Medulla oblongata (tissue), 1 donor: ENCODE results near the gene GPRIN3.
"Not testable (repeated sequence)": the region's sequence is repeated elsewhere in the genome, so short reads cannot be mapped to it uniquely, and the experiment has no call there.

Experiments
- DNase-seq: peaks from one replicate; pipeline ENCODE4 v3.0.0-alpha.2; 2015; ENCODE audit errors: extremely low spot score

The GPRIN3 gene

DNA sequence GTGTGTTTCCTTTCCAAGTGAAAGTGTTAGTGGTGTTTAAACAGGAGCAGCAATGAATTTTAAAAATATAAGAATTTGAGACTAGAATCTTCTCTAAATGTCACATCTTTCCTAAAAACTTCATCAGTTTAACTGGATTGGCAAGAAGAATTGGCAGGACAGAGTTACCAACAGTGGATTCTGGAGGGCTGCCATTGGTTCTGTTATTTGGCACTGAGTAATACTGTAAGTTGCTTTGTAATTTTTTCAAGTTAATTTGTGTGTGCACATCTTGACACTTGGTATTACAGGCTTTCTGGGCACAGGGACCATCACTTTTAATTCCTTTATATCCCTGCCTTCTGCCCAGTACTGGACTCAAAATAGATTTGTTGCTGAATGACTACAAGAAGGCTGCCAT, 4.5 kb upstream of the GPRIN3 start:
- DNase-seq = no peak

DNA sequence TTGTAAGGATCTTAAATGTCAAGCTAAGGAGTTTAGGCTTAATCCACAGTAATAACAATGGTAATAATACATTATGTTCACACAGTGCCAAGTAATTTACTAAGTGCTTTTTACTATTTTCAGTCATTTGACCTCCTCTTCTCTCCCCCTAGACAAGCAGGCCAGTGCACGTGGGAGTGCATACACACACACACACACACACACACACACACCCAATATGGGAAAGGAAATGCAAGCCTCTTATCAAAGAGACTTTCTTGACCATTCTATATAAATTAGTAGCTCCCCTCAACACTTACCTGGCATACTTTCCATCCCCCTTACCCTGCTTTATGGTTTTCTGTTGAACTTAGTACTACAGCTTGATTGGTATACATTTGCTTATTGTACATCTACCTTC, 3.8 kb upstream of the GPRIN3 start:
- DNase-seq = no peak

- not testable (repeated sequence) for DNase-seq
These were observed 1.6 kb upstream of the GPRIN3 start for GRCh38 chr4:89309154-89309553.

DNA sequence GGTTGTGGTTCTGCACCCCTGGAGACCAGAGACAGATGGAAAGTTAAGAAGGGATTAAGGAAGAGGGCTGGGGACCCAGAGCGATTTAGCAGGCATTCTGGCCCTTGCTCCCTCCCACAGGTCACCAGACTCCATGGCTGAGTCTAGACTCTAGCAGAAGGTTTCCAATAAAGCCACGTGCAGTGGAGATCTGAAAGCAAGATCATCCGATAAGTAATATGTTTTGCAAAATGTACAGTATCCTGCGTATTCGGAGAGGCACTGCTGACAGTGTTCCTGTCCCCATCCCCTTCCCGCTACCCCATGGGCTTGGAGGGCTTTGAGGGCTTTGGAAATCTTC, 531 bp upstream of the GPRIN3 start:
- DNase-seq = no peak

- DNase-seq = no peak
These were observed 488 bp downstream of the GPRIN3 start for GRCh38 chr4:89307178-89307445.

- DNase-seq = peak; percentile 40
These were observed 968 bp downstream of the GPRIN3 start for GRCh38 chr4:89306486-89307177.

DNA sequence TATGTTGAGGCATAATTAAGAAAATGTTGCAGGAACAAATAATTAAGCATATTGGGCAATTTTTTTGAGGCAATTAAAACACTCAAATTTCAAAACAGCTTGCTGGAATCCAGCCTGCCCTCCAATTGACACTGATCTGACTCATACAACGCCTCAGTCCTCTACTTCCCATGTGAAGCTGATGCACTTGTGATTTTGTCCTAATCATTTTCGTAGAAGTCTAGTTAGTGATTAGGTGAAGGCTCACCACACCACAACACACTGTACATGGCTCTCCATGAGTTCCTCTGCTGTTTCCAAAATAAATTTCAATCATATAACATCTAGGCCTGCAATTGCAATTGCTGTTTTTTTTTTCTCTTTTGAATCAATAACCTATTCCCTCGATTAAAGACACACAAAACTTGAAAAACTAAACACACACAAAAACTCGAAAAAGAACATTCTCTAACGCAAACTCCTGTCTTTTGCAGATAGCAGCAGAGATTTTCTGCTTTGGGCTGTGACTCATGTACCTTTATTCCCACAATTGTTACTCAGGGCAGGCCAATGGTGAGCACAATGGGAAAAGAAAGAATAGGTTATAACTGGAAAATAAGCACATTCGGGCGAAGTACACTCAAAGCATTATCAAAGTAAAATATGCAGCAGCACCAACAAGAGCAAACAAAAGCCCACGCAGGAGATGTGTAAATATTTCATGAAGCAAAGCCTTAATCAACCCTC, 1.7 kb downstream of the GPRIN3 start:
- DNase-seq = no peak

DNA sequence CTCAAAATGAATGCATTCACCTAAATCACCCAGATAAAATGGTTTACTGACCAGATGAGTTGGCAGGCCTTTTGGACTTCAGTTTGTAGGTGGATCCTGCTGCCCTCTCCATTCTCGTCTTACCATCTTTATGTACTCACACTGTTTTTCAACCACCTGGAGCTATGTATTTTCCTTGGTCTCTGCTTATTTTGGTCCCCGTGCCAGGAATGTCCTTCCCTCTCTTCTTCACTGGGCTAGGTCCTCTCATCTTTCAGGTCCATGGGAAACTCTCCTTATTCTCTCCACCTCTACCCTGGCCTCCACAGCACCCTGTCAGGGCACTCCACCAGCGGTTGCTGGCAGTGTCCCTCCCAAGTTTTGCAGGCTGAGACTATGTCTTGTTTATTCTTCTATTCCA, 2.6 kb downstream of the GPRIN3 start:
- DNase-seq = no peak

GRCh38 chr4:89303814-89304388, 3.7 kb downstream of the GPRIN3 start:
- no peak for DNase-seq

DNA sequence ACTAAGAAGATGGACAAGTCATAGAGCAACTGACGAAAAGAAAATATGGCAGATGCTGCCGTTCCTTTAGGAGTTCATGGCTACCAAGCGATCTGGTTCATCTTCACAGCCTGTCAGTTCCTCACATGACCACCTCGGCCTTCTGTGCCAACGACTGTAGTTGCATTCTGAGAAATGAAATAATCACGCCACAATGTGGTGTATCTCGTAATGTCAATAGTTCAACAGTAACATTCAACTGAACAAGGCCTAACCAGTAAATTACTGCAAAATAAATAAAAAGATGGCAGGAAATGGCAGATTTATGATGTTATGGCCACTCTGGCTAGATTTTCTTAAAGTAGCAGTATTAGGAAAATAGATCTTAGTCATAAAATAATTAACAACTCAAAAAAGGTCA, 4.4 kb downstream of the GPRIN3 start:
- DNase-seq = no peak

DNA sequence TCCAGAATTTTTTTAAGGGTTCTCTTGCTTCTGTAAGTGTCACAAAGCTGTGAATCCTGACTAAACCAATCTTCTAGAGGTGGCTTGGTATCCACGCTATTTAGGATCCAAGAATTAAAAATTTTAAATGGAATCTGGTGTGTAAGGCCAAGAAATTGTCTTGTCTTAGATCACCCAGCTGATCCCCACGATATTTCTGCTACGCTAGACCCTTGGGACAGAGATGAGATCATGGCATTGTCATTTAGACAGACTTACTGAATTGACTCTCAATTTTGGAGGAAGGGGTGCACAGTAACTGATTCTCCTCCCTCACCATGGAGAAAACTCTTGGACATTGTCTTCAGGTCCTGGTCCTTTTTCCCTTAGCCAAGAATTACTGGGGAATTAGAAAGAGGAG, 5.7 kb downstream of the GPRIN3 start:
- no peak for DNase-seq

DNA sequence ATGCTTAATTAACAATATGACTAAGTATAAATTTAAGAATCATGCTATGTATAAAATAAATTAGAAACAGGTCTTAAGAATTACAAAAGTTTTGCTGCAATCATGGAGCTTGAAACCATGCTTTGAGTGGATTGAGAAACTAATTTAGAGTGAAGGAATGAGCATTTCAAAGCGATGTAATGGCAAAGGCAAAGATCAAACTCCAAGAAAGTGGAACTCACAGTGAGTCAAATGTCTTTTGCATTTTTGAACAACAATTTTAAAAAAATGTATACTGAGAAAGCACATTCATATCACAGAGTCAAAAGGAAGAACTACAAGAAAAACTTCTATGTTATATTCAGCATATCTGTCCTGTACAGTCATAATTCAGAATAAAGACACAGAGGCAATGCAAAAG, 6.6 kb downstream of the GPRIN3 start:
- DNase-seq = no peak

DNA sequence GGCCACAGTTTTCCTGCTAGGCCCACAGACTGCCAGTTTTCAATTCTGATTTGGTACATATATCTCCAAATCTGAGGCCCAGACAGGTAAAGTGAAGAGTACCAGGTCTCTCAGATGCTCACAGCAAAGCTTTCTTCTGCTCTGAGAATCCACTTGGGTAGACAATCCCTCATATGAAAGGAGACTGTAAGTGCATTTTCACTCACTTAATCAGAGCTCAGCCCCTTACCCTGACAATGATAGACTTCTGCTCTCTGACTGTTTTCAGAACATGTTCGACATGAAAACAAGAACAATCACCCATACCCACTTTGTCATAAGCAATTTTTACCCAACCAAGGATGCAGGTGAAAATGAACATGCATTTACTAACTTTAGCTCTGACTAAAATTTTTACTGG, 7.1 kb downstream of the GPRIN3 start:
- no peak for DNase-seq

DNA sequence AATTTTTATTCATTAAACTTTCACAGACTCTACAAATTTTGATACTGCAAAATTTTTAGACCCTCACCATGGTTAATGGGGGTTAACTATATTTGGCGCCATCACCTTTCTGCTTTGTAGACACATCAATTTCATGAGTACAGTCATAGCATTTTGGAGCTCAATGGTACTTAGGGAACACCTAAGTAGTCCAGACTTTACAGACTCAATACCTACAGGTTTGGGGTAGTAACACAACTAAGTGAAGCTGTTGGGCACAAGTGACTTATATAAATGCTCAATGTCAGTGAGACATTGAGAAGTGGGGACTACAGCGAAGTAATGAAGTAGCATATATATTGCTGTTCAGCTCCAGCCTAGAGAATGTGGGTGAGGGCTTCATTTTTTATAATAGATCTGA, 7.5 kb downstream of the GPRIN3 start:
- DNase-seq = no peak

- peak; percentile 49 for DNase-seq
These were observed 8.3 kb downstream of the GPRIN3 start for GRCh38 chr4:89299153-89299791.

- no peak for DNase-seq
These were observed 8.8 kb downstream of the GPRIN3 start for GRCh38 chr4:89298788-89299152.

GRCh38 chr4:89298155-89298554, 9.4 kb downstream of the GPRIN3 start:
- peak; percentile 50 for DNase-seq

- no peak for DNase-seq
These were observed 10.7 kb downstream of the GPRIN3 start for GRCh38 chr4:89296896-89297295.

- no peak for DNase-seq
These were observed 11.2 kb downstream of the GPRIN3 start for GRCh38 chr4:89296399-89296798.

GRCh38 chr4:89295415-89295927, 12.1 kb downstream of the GPRIN3 start:
- no peak for DNase-seq

DNA sequence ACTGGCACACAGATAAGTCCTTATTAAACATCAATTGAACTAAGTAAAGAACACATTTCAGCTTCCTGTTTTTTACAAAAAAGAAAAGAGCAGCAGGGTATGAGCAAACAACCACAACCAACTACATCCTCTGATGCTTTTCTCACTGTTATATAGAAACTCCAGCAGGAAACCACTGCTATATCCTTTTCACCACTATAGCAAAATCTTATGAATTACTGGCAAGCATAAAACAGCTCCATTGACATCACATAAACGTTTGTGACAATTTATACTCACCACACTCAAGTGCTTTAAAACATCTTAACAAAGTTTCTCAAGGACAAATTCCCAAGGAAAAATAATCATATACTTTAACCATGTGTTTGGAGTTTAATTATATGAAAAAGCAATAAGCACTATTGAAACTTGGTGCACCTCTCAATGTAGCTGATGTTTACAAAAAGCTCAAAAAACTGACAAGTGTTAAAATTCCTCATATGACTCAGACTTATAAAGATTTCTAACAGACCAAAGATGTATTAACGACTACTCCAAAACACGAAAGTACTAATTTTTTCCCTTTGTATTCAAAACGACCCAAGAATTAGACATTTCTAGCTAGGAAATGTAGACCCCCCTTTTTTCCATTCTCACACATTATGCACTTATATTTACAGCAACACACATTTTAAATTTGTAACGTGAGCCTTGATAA, 12.9 kb downstream of the GPRIN3 start:
- DNase-seq = no peak

DNA sequence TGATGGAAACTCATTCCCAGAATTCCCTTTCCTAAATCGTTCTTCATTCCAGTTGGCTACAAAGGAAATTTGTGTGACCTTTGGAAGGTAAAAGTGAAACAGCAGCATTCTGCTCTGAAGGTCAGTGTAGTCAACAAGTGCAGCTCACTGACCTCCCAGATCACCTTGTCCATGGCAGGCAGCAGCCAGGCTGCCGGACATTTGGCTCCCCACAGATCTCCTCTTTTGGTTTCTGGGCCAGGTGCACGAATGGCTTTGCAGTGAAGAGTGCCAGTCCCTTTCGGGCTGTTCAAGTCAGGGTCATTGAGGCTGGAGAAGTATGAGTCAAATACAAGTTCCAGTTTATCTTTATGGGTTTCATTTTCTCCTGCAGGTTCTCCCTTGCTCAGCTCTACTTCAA, 14.3 kb downstream of the GPRIN3 start:
- no peak for DNase-seq
